PC-3 (cell line): Measurements from ENCODE around the gene DKKL1. TPM values are rescaled to one million over a fixed set of nuclear protein-coding genes. Genes with fewer than 3 reads are reported as not detected.

Experiments used
- ATAC-seq: fragments of 200-7000 bp; cut with Tn5 transposase; 2 replicates; pipeline ENCODE4 v1.9.1; 2020; ENCODE audit warnings: mild to moderate bottlenecking, moderate library complexity
- BruUV-seq: library from RNA; stranded (reverse); fragments of 400-500 nt; replicated peaks from 2 replicates; lab custom pipeline; 2021; lab: Mats Ljungman, UMichigan
- CTCF ChIA-PET: fragments of 300-600 bp; sonication (Branson Sonifier 250); formaldehyde crosslinking; loops from one replicate; lab custom pipeline; 2022; ENCODE audit warnings: antibody characterized with exemption; lab: Charles Lee
- POLR2A ChIA-PET: fragments of 300-600 bp; sonication (Branson Sonifier 250); formaldehyde crosslinking; loops from one replicate; lab custom pipeline; 2022; ENCODE audit warnings: antibody characterized with exemption; ENCODE audit not compliant: unreplicated experiment; lab: Charles Lee
- DNase-seq: peaks from one replicate; pipeline ENCODE4 v3.0.0-alpha.2; 2015
- H2AFZ ChIP-seq: fragments of 300-600 bp; sonication (generic); 2 replicates; pipeline ENCODE4 v1.6.0; 2016; ENCODE audit warnings: antibody characterized with exemption, low read length
- H3F3A ChIP-seq: fragments of 300-600 bp; sonication (generic); one replicate; pipeline ENCODE4 v1.6.0; 2017; ENCODE audit warnings: antibody characterized with exemption, low read length, control low read depth, mild to moderate bottlenecking; ENCODE audit not compliant: unreplicated experiment
- H3K27ac ChIP-seq: fragments of 300-600 bp; sonication (generic); 2 replicates; pipeline ENCODE4 v1.5.1; 2016; ENCODE audit warnings: mild to moderate bottlenecking, low read length
- H3K27me3 ChIP-seq: fragments of 300-600 bp; sonication (generic); 2 replicates; pipeline ENCODE4 v1.6.1; 2016; ENCODE audit warnings: low read length, mixed read lengths
- H3K36me3 ChIP-seq: fragments of 300-600 bp; sonication (generic); 2 replicates; pipeline ENCODE4 v1.6.1; 2016; ENCODE audit warnings: low read depth, mixed run types, low read length, mixed read lengths
- H3K4me1 ChIP-seq: fragments of 300-600 bp; sonication (generic); 2 replicates; pipeline ENCODE4 v1.5.1; 2016; ENCODE audit warnings: low read length; ENCODE audit not compliant: insufficient read depth
- H3K4me2 ChIP-seq: fragments of 300-600 bp; sonication (generic); 2 replicates; pipeline ENCODE4 v1.6.0; 2016; ENCODE audit warnings: low read length
- H3K4me3 ChIP-seq: fragments of 300-600 bp; sonication (generic); 2 replicates; pipeline ENCODE4 v1.5.1; 2016; ENCODE audit warnings: mild to moderate bottlenecking, low read length, mixed read lengths
- H3K79me2 ChIP-seq: fragments of 300-600 bp; sonication (generic); 2 replicates; pipeline ENCODE4 v1.6.1; 2017; ENCODE audit warnings: low read length, mixed read lengths
- H3K9ac ChIP-seq: fragments of 300-600 bp; sonication (generic); 2 replicates; pipeline ENCODE4 v1.6.0; 2016; ENCODE audit warnings: mild to moderate bottlenecking, low read length
- H3K9me2 ChIP-seq: fragments of 300-600 bp; sonication (generic); replicated peaks from 2 replicates; pipeline ENCODE4 v1.6.1; 2016; ENCODE audit warnings: mixed run types, low read length, mixed read lengths
- H3K9me3 ChIP-seq: fragments of 300-600 bp; sonication (generic); 2 replicates; pipeline ENCODE4 v1.6.1; 2016; ENCODE audit warnings: low read length, mixed read lengths
- H4K20me1 ChIP-seq: fragments of 300-600 bp; sonication (generic); 2 replicates; pipeline ENCODE4 v1.6.1; 2016; ENCODE audit warnings: low read length, mixed read lengths
- CTCF ChIP-seq: fragments of 300-600 bp; sonication (generic); conservative IDR thresholded peaks from 2 replicates; pipeline ENCODE4 v1.5.1; 2017; ENCODE audit warnings: antibody characterized with exemption, low read depth, mild to moderate bottlenecking, low read length
- EZH2 ChIP-seq: fragments of 300-600 bp; sonication (generic); IDR thresholded peaks from one replicate; pipeline ENCODE4 v1.6.1; 2017; ENCODE audit warnings: antibody characterized with exemption, mild to moderate bottlenecking, low read length; ENCODE audit not compliant: unreplicated experiment
- EZH2phosphoT487 ChIP-seq: fragments of 300-600 bp; sonication (generic); IDR thresholded peaks from 2 replicates; pipeline ENCODE4 v1.6.1; 2018; ENCODE audit warnings: mild to moderate bottlenecking, antibody characterized with exemption, low read length, borderline replicate concordance
- intact Hi-C: fragments of 100-400 bp; cut with micrococcal nuclease; formaldehyde crosslinking; loops from 2 replicates; pipeline ENCODE4 v1.9.0; 2023
- total RNA-seq: library from RNA; depleted of rRNA; stranded (reverse); fragments of >200 nt; gene quantifications from 2 replicates; pipeline ENCODE4 v1.2.3, GENCODE V29; 2014

The DKKL1 gene
- total RNA-seq, 1 experiment from 2014 or later = 2.4 TPM

GRCh38 chr19:49389406-49389805, 25.7 kb downstream of the DKKL1 start:
- Histone ChIP-seq H3K9ac (no peak overlapping the region), H3K9me3 (no peaks in the 10 kb centered on the region), H3K27me3 (no peaks in the 10 kb centered on the region), H3K4me3 (no peak overlapping the region), H3K4me2 (no peak overlapping the region), H3K36me3 (no peaks in the 10 kb centered on the region), H3K79me2 (no peaks in the 10 kb centered on the region), H2AFZ (no peak overlapping the region), H4K20me1 (no peaks in the 10 kb centered on the region), H3F3A (no peaks in the 10 kb centered on the region), H3K27ac (no peak overlapping the region), H3K9me2 (no peaks in the 10 kb centered on the region), H3K4me1 (0 out of 2 replicates have a peak, but pooled peaks cover 3% of the 10 kb centered on the region)
- TF ChIP-seq EZH2phosphoT487 (no peak), EZH2 (no peak), CTCF (no peak)
- ChIA-PET CTCF (no interaction called here), POLR2A (no interaction called here)
- ATAC-seq (no peak), DNase-seq (no peak)
- intact Hi-C loops = no loop called here
- no TSS peak for BruUV-seq

- H2AFZ ChIP-seq = no peak overlapping the region
- ChIA-PET CTCF (interaction anchor here (1.3 kb wide), 1 partner anchor 52 kb away, joined by 6 read pairs; no protein-coding TSS in a partner anchor), POLR2A (no interaction called here)
- no peak overlapping the region for H3K27ac ChIP-seq
- H3K9ac ChIP-seq = no peak overlapping the region
- no peaks in the 10 kb centered on the region for H3F3A ChIP-seq
- 0 out of 2 replicates have a peak, but pooled peaks cover 3% of the 10 kb centered on the region for H3K4me1 ChIP-seq
- intact Hi-C loops = no loop called here
- H3K27me3 ChIP-seq = no peaks in the 10 kb centered on the region
- no peaks in the 10 kb centered on the region for H3K79me2 ChIP-seq
- no peaks in the 10 kb centered on the region for H4K20me1 ChIP-seq
- no peak overlapping the region for H3K4me2 ChIP-seq
- no peaks in the 10 kb centered on the region for H3K9me2 ChIP-seq
- no peak overlapping the region for H3K4me3 ChIP-seq
- no peaks in the 10 kb centered on the region for H3K36me3 ChIP-seq
- no TSS peak for BruUV-seq
- no peak for ATAC-seq
- no peak for DNase-seq
- no peaks in the 10 kb centered on the region for H3K9me3 ChIP-seq
- TF ChIP-seq EZH2phosphoT487 (no peak), EZH2 (no peak), CTCF (no peak)
Observed at GRCh38 chr19:49390131-49390928, 26.7 kb downstream of the DKKL1 start.

GRCh38 chr19:49390929-49391359, 27.3 kb downstream of the DKKL1 start:
- POLR2A ChIA-PET = no interaction called here
- Histone ChIP-seq H3K9me2 (no peaks in the 10 kb centered on the region), H3K27me3 (no peaks in the 10 kb centered on the region), H2AFZ (no peak overlapping the region), H4K20me1 (no peaks in the 10 kb centered on the region), H3F3A (no peaks in the 10 kb centered on the region), H3K79me2 (no peaks in the 10 kb centered on the region), H3K4me3 (no peak overlapping the region), H3K4me1 (0 out of 2 replicates have a peak, but pooled peaks cover 3% of the 10 kb centered on the region), H3K27ac (no peak overlapping the region), H3K36me3 (no peaks in the 10 kb centered on the region), H3K9me3 (no peaks in the 10 kb centered on the region), H3K4me2 (no peak overlapping the region), H3K9ac (no peak overlapping the region)
- TF ChIP-seq EZH2 = no peak
- no peak for TF ChIP-seq EZH2phosphoT487
- TF ChIP-seq CTCF = no peak
- intact Hi-C loops = no loop called here
- BruUV-seq = no TSS peak
- ATAC-seq (no peak), DNase-seq (no peak)
- CTCF ChIA-PET = interaction anchor here (0.5 to 1.4 kb wide), 6 partner anchors 13 to 144 kb away, joined by 3 to 6 read pairs (median 5); no protein-coding TSS in a partner anchor
